ENCODE measurements around the gene PROX2.

PROX2 gene

GRCh38 chr14:74915426-74915825, 39.5 kb upstream of the PROX2 start:
- CTCF ChIA-PET = interaction anchor here (1.1 to 2.8 kb wide), 3 partner anchors 9 to 172 kb away, joined by 4 to 17 read pairs (median 5); no protein-coding TSS in a partner anchor
- no peak for DNase-seq (ENCODE audit: extremely low spot score)
- POLR2A ChIA-PET = no interaction called here
- TF ChIP-seq, protein P1, sequence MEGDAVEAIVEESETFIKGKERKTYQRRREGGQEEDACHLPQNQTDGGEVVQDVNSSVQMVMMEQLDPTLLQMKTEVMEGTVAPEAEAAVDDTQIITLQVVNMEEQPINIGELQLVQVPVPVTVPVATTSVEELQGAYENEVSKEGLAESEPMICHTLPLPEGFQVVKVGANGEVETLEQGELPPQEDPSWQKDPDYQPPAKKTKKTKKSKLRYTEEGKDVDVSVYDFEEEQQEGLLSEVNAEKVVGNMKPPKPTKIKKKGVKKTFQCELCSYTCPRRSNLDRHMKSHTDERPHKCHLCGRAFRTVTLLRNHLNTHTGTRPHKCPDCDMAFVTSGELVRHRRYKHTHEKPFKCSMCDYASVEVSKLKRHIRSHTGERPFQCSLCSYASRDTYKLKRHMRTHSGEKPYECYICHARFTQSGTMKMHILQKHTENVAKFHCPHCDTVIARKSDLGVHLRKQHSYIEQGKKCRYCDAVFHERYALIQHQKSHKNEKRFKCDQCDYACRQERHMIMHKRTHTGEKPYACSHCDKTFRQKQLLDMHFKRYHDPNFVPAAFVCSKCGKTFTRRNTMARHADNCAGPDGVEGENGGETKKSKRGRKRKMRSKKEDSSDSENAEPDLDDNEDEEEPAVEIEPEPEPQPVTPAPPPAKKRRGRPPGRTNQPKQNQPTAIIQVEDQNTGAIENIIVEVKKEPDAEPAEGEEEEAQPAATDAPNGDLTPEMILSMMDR (IDR thresholded peaks at IDR 0.05; ENCODE audit: control extremely low read depth, extremely low read depth, low read depth, missing control alignments) = no peak

DNA sequence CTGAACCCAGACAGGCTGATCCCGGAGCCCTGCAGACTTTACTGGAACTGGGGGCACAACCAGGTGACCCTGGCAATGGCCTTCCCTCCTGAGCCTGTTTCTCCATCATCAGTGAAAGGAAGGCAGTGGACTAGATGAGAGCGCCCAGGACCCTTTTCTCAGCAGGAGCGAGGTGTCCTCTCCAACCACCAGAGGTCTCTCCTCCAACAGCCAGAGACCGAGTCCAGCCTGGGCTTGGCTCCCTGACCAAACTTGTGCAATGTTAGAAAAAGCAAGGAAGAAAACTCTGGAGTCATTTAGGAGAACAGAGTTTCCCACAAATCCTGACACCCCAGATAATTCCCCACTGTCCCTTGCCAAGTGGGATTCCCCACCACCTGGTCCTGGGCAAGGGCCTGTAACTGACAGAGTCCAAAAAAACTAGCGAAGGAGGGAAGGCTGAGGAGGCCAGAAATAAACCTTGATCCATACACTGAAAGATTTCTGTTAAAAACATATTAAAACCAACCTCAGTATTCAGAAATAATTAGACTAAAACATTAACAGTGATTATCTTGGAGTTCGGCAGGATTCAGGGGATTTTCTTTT, 38.1 kb upstream of the PROX2 start:
- peak; percentile 64 for DNase-seq (ENCODE audit: extremely low spot score)
- POLR2A ChIA-PET = no interaction called here

DNA sequence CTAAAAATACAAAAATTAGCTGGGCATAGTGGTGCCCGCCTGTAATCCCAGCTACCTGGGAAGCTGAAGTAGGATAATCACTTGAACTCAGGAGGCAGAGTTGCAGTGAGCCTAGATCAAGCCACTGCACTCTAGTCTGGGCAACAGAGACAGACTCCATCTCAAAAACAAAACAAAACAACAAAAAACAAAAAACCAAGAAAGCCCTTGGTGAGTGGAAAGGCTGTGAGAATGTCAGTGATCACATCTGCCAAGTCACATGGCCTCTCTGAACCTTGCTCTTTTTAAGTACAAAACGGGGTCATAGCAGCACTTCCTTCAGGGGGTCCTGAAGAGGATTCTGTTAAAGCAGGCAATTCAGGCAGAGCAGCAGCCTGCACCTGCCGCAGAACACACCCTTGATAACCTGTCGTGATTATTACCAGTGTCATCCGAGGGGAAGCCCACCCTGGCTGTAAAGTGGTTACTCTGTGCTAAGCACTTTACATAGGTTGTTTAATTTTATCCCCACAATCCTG, 37.5 kb upstream of the PROX2 start:
- ChIA-PET POLR2A (no interaction called here), CTCF (interaction anchor here (0.8 to 17.5 kb wide), 2 partner anchors 9 to 57 kb away, joined by 3 to 542 read pairs; no protein-coding TSS in a partner anchor)

More for the DNA sequence above, 38.1 kb upstream of the PROX2 start:
- TF ChIP-seq, protein P1 (IDR thresholded peaks at IDR 0.05; ENCODE audit: control extremely low read depth, extremely low read depth, low read depth, missing control alignments) = peak; percentile 45
- CTCF ChIA-PET = interaction anchor here (1.7 kb wide), 1 partner anchor 8 kb away, joined by 5 read pairs; no protein-coding TSS in a partner anchor

DNA sequence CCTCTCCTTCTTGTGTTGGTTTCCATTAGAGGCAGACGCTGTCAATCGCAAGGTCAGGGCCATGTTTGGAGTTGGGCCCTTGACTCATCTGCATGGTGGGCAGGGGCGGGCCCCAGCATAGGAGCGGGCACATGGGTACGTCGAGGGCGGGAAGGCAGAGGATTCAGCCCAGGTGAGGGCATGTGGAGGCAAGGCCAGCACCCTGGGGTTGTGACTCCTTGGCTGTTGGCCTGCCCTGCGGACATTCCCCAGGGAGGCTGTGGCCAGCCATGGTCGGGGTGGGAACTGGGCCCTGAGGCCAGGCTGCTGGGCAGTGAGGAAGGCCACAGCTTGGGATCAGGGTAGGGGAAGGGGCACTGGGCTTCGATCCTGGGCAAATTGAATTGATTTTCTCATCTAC, 36.9 kb upstream of the PROX2 start:
- CTCF ChIA-PET = interaction anchor here (0.8 to 17.5 kb wide), 3 partner anchors 8 to 56 kb away, joined by 3 to 542 read pairs (median 4); no protein-coding TSS in a partner anchor
- TF ChIP-seq, protein P1 (IDR thresholded peaks at IDR 0.05; ENCODE audit: control extremely low read depth, extremely low read depth, low read depth, missing control alignments) = no peak
- DNase-seq (ENCODE audit: extremely low spot score) = no peak
- POLR2A ChIA-PET = no interaction called here

More for the DNA sequence above, 37.5 kb upstream of the PROX2 start:
- TF ChIP-seq, protein P1 (IDR thresholded peaks at IDR 0.05; ENCODE audit: control extremely low read depth, extremely low read depth, low read depth, missing control alignments) = no peak
- no peak for DNase-seq (ENCODE audit: extremely low spot score)

GRCh38 chr14:74912111-74912510, 36.2 kb upstream of the PROX2 start:
- ChIA-PET CTCF (interaction anchor here (1.6 to 17.5 kb wide), 3 partner anchors 18 to 176 kb away, joined by 4 to 542 read pairs (median 11); no protein-coding TSS in a partner anchor), POLR2A (no interaction called here)
- no peak for DNase-seq (ENCODE audit: extremely low spot score)
- TF ChIP-seq, protein P1 (IDR thresholded peaks at IDR 0.05; ENCODE audit: control extremely low read depth, extremely low read depth, low read depth, missing control alignments) = no peak

DNA sequence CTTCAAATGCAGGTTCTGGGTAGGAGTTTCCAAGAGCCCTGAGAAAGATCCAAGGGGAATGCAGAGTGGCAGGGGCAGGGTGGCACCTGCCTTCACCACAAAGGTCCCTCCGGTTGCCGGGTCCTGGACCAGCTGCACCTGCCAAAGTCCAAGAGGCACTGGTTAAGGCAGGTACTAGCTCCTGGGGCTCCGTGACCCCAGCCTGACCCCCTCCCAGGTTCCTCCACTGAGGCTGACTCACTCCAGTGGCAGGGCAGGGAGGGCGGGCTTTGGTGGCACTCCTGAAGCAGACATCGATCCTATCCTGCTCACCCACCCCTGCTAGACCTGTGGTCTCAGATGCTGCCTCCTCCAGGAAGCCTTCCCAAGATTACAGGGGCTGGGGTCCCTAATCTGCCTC, 35.8 kb upstream of the PROX2 start:
- TF ChIP-seq, protein P1 (IDR thresholded peaks at IDR 0.05; ENCODE audit: control extremely low read depth, extremely low read depth, low read depth, missing control alignments) = no peak
- POLR2A ChIA-PET = no interaction called here

More for the DNA sequence above, 35.8 kb upstream of the PROX2 start:
- CTCF ChIA-PET = interaction anchor here (1.6 to 17.5 kb wide), 3 partner anchors 18 to 177 kb away, joined by 4 to 542 read pairs (median 11); no protein-coding TSS in a partner anchor
- no peak for DNase-seq (ENCODE audit: extremely low spot score)

All from GM10248 (cell line).